Adipocyte (in vitro differentiated cells): ENCODE data around the gene ST7.

ENCODE experiments used
- DNase-seq: peaks from one replicate; pipeline ENCODE4 v3.0.0-alpha.2; 2015; ENCODE audit warnings: low read depth
- H3K27me3 ChIP-seq: replicated peaks from 2 replicates; pipeline ENCODE4 v1.7.0; 2013; ENCODE audit warnings: mild to moderate bottlenecking, low read length, moderate library complexity; ENCODE audit not compliant: control insufficient read depth, insufficient read depth
- H3K36me3 ChIP-seq: 2 replicates; pipeline ENCODE4 v1.7.0; 2013; ENCODE audit warnings: low read length, mild to moderate bottlenecking, moderate library complexity; ENCODE audit not compliant: control insufficient read depth, insufficient read depth, severe bottlenecking
- H3K4me1 ChIP-seq: 2 replicates; pipeline ENCODE4 v1.7.0; 2013; ENCODE audit warnings: mild to moderate bottlenecking, low read length, moderate library complexity; ENCODE audit not compliant: control insufficient read depth, insufficient read depth
- H3K4me3 ChIP-seq: 2 replicates; pipeline ENCODE4 v1.7.0; 2013; ENCODE audit warnings: mild to moderate bottlenecking, low read length, moderate library complexity
- H3K9ac ChIP-seq: 2 replicates; pipeline ENCODE4 v1.7.0; 2013; ENCODE audit warnings: mild to moderate bottlenecking, low read length, moderate library complexity
- H3K9me3 ChIP-seq: 2 replicates; pipeline ENCODE4 v1.7.0; 2013; ENCODE audit warnings: mild to moderate bottlenecking, low read length, moderate library complexity; ENCODE audit not compliant: control insufficient read depth

The ST7 gene

DNA sequence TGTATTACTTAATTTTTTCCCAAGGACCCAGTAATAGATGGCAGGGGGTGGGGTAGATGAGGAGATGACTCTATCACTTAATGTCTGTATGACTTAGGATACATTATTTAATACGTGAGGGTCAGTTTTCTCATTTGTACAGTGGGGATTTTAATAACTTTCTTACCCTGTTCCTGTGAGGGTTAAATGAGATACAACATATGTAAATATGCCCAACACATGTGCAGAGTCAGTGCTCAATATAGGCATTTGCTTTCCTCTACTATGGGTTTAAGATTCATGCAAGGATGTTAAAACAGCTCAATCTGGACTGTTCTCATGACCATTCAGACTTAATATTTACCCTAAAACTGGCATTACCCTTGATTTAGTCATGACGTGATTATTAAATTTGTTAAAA, 31.2 kb downstream of the ST7 start:
- H3K36me3 ChIP-seq: no peaks in the 10 kb centered on the region
- H3K4me1 ChIP-seq: peaks cover 26% of the 10 kb centered on the region
- H3K9me3 ChIP-seq: no peaks in the 10 kb centered on the region
- no peak overlapping the region for H3K4me3 ChIP-seq
- no peak for DNase-seq
- H3K27me3 ChIP-seq: no peaks in the 10 kb centered on the region
- no peak overlapping the region for H3K9ac ChIP-seq

- H3K4me3 ChIP-seq: no peak overlapping the region
- no peaks in the 10 kb centered on the region for H3K9me3 ChIP-seq
- no peak overlapping the region for H3K9ac ChIP-seq
- no peaks in the 10 kb centered on the region for H3K27me3 ChIP-seq
- H3K36me3 ChIP-seq: no peaks in the 10 kb centered on the region
- peaks cover 25% of the 10 kb centered on the region for H3K4me1 ChIP-seq
- peak; percentile 77 for DNase-seq
Observed at GRCh38 chr7:116984917-116985316, 31.6 kb downstream of the ST7 start.

DNA sequence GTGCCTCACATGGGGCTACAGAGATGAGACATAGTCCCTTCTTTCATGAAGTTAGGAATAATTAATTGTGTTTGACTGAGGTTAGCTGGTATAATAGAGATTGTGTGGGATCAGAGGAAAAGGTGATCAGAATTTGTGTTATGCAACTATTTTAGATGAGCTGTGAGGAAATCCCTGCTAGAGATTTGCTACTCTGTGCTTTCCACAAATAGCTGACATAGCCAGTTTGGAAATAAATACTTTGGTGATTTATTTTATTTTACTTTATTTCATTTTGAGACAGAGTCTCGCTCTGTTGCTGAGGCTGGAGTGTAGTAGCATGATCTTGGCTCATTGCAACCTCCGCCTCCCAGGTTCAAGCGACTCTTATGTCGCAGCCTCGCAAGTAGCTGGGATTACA, 32.3 kb downstream of the ST7 start:
- Histone ChIP-seq H3K4me1 (peaks cover 25% of the 10 kb centered on the region), H3K36me3 (no peaks in the 10 kb centered on the region), H3K27me3 (no peaks in the 10 kb centered on the region), H3K9ac (no peak overlapping the region), H3K4me3 (no peak overlapping the region), H3K9me3 (no peaks in the 10 kb centered on the region)
- no peak for DNase-seq

DNA sequence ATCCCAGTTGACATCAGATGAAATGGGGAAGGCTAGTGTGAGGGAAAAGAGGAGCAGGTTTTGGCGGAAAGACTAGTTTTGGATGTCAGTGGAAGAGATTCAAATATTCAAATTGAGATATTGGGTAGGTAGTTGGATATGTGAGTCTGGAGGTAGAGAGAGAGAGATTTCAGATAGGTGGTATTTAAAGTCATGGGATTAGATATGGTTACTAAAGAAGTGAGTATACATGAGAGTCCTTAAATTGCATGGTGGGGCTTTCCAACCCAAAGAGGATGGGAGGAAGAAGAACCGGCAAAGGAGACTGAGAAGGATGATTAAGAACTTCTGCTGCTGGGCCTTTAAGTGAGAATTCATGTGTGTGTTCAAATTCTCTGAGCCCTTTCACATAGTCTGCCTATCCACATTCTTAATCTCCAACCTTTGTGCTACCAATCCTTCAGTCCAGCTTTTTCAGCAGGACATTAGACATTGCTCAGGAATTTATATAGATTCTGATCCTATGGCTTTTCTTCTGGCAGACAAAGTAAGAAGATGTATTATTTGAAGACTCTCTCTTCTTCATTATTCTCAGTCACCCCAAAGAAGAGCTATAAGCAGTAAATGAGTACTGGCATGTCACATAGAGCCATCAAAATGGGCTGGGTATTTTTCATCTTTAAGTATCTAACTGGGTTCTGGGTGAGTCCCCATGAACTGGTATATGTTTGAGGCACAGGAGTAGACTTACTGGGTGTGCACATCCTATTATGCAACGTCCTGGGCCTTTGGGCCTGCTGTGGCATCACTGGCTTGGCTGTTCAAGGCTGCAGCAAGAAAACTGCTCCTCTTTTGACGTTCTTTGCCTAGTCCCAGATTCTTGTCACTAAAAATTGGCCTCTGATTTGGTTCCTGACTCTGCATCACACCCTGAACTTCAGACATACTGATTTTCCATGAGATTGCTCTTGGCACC, 33.6 kb downstream of the ST7 start:
- DNase-seq: peak; percentile 18
- Histone ChIP-seq H3K4me3 (no peak overlapping the region), H3K27me3 (no peaks in the 10 kb centered on the region), H3K36me3 (no peaks in the 10 kb centered on the region), H3K4me1 (peaks cover 25% of the 10 kb centered on the region), H3K9me3 (no peaks in the 10 kb centered on the region), H3K9ac (no peak overlapping the region)

- no peak overlapping the region for H3K4me3 ChIP-seq
- peaks cover 25% of the 10 kb centered on the region for H3K4me1 ChIP-seq
- H3K27me3 ChIP-seq: no peaks in the 10 kb centered on the region
- no peaks in the 10 kb centered on the region for H3K36me3 ChIP-seq
- H3K9me3 ChIP-seq: no peaks in the 10 kb centered on the region
- H3K9ac ChIP-seq: no peak overlapping the region
- DNase-seq: peak; percentile 68
Observed at GRCh38 chr7:116988363-116988989, 35.2 kb downstream of the ST7 start.

- Histone ChIP-seq H3K36me3 (no peaks in the 10 kb centered on the region), H3K9me3 (no peaks in the 10 kb centered on the region), H3K4me1 (peaks cover 28% of the 10 kb centered on the region), H3K9ac (peak overlapping the region; percentile 34), H3K4me3 (no peak overlapping the region), H3K27me3 (no peaks in the 10 kb centered on the region)
- DNase-seq: no peak
Observed at GRCh38 chr7:116990056-116990455, 36.8 kb downstream of the ST7 start.

DNA sequence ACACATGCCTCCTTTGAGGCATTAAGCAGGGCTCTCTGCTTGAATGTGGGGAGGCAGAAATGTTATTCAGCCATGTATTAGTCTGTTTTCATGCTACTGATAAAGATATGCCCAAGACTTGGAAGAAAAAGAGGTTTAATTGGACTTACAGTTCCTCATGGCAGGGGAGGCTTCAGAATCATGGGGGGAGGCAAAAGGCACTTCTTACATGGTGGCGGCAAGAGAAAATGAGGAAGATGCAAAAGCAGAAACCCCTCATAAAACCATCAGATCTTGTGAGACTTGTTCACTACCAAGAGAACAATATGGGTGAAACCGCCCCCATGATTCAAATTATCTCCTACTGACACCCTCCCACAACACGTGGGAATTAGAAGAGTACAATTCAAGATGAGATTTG, 37.9 kb downstream of the ST7 start:
- Histone ChIP-seq H3K36me3 (no peaks in the 10 kb centered on the region), H3K9me3 (no peaks in the 10 kb centered on the region), H3K27me3 (no peaks in the 10 kb centered on the region), H3K9ac (no peak overlapping the region), H3K4me1 (peaks cover 17% of the 10 kb centered on the region), H3K4me3 (no peak overlapping the region)
- no peak for DNase-seq

DNA sequence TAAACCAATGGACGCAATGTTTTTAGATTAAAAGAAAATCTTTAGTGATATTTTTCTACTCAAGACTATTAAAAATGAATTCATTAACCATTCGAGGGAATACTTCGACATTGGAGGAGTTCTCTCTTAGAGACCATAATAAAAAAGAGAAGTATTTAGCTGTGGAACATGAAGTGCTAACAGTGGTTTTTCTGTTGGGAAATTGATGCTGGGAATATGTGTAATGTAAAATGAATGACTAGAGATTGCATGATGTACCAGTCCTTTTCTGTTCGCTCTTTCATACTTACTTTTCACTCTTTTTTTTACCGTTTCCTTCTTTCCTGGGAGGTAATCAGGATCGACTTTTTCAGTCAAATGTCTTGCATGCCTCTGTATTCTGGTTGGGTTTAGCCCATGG, 41.3 kb downstream of the ST7 start:
- H3K36me3 ChIP-seq: no peaks in the 10 kb centered on the region
- no peaks in the 10 kb centered on the region for H3K9me3 ChIP-seq
- H3K9ac ChIP-seq: no peak overlapping the region
- H3K27me3 ChIP-seq: no peaks in the 10 kb centered on the region
- peaks cover 3% of the 10 kb centered on the region for H3K4me1 ChIP-seq
- DNase-seq: no peak
- H3K4me3 ChIP-seq: no peak overlapping the region

GRCh38 chr7:116997972-116998371, 44.7 kb downstream of the ST7 start:
- no peaks in the 10 kb centered on the region for H3K27me3 ChIP-seq
- DNase-seq: no peak

GRCh38 chr7:116998567-116999175, 45.4 kb downstream of the ST7 start:
- no peak for DNase-seq
- H3K9ac ChIP-seq: no peak overlapping the region
- H3K4me3 ChIP-seq: no peak overlapping the region

More at GRCh38 chr7:116997972-116998371, 44.7 kb downstream of the ST7 start:
- Histone ChIP-seq H3K4me3 (no peak overlapping the region), H3K36me3 (no peaks in the 10 kb centered on the region), H3K4me1 (peaks cover 3% of the 10 kb centered on the region), H3K9me3 (no peaks in the 10 kb centered on the region), H3K9ac (no peak overlapping the region)

GRCh38 chr7:116999311-116999710, 46.0 kb downstream of the ST7 start:
- DNase-seq: peak; percentile 66
- H3K4me3 ChIP-seq: no peak overlapping the region
- no peaks in the 10 kb centered on the region for H3K36me3 ChIP-seq
- no peaks in the 10 kb centered on the region for H3K9me3 ChIP-seq
- H3K9ac ChIP-seq: no peak overlapping the region
- H3K4me1 ChIP-seq: peaks cover 3% of the 10 kb centered on the region
- H3K27me3 ChIP-seq: no peaks in the 10 kb centered on the region

More at GRCh38 chr7:116998567-116999175, 45.4 kb downstream of the ST7 start:
- Histone ChIP-seq H3K9me3 (no peaks in the 10 kb centered on the region), H3K27me3 (no peaks in the 10 kb centered on the region), H3K4me1 (peaks cover 3% of the 10 kb centered on the region), H3K36me3 (no peaks in the 10 kb centered on the region)
